H1 (cell line): ENCODE measurements around the gene NSDHL. TPM values are rescaled to one million over a fixed set of nuclear protein-coding genes. Genes with fewer than 3 reads are reported as not detected.

Experiments
- CTCF ChIA-PET: fragments of 300-600 bp; sonication (Branson Sonifier 250); formaldehyde crosslinking; loops from one replicate; lab custom pipeline; 2021; ENCODE audit not compliant: partially characterized antibody; lab: Charles Lee
- POLR2A ChIA-PET: fragments of 300-600 bp; sonication (Branson Sonifier 250); formaldehyde crosslinking; loops from one replicate; lab custom pipeline; 2021; ENCODE audit warnings: inconsistent platforms; ENCODE audit not compliant: partially characterized antibody; lab: Charles Lee
- DNase-seq, 2 experiments: peaks; one replicate each; pipeline versions ENCODE4 v3.0.0 to v3.0.0-alpha.2; 2010 to 2022; ENCODE audit warnings: low spot score in 2 of 2, low read depth in 1 of 2, mixed read lengths in 1 of 2
- FAIRE-seq: peaks from 2 replicates; lab custom pipeline; 2011; peaks lifted over from hg19 to GRCh38; lab: Jason Lieb, UNC
- H2AFZ ChIP-seq: 2 replicates; pipeline ENCODE4 v1.8.1; 2012; ENCODE audit warnings: low read length, inconsistent platforms
- H2AK5ac ChIP-seq: 2 replicates; pipeline ENCODE4 v1.6.1; 2013; ENCODE audit warnings: low read depth, low read length
- H2BK120ac ChIP-seq: replicated peaks from 2 replicates; pipeline ENCODE3; 2013; ENCODE audit warnings: low read depth, low read length, inconsistent platforms
- H2BK12ac ChIP-seq: 2 replicates; pipeline ENCODE4 v1.6.1; 2013; ENCODE audit warnings: low read depth, low read length
- H2BK15ac ChIP-seq: 2 replicates; pipeline ENCODE4 v1.6.1; 2013; ENCODE audit warnings: low read length
- H2BK20ac ChIP-seq: 2 replicates; pipeline ENCODE4 v1.6.1; 2013; ENCODE audit warnings: low read length
- H2BK5ac ChIP-seq: 2 replicates; pipeline ENCODE4 v1.6.1; 2013; ENCODE audit warnings: low read depth, low read length
- H3K14ac ChIP-seq: 2 replicates; pipeline ENCODE4 v1.6.1; 2013; ENCODE audit warnings: inconsistent platforms; ENCODE audit not compliant: insufficient read length
- H3K18ac ChIP-seq: 2 replicates; pipeline ENCODE4 v1.6.1; 2013; ENCODE audit warnings: low read length; ENCODE audit errors: extremely low read depth
- H3K23ac ChIP-seq: 2 replicates; pipeline ENCODE4 v1.6.1; 2013; ENCODE audit warnings: inconsistent platforms; ENCODE audit not compliant: insufficient read length
- H3K23me2 ChIP-seq: 2 replicates; pipeline ENCODE4 v1.6.1; 2013; ENCODE audit warnings: low read depth, low read length
- H3K27ac ChIP-seq: 2 replicates; pipeline ENCODE4 v1.6.1; 2011; ENCODE audit warnings: low read depth, low read length, inconsistent platforms
- H3K27me3 ChIP-seq, 4 experiments: replicated peaks in 1 of 4; 1 replicate in 1 of 4; 2 replicates in 3 of 4; pipeline versions ENCODE4 v1.6.1 to v1.8.1; 2011 to 2013; ENCODE audit warnings: low read length in 3 of 4, mild to moderate bottlenecking in 3 of 4, inconsistent platforms in 2 of 4, mixed read lengths in 2 of 4, moderate library complexity in 1 of 4; ENCODE audit not compliant: control insufficient read depth in 3 of 4, insufficient read depth in 3 of 4; ENCODE audit errors: extremely low read depth in 1 of 4
- H3K36me3 ChIP-seq, 4 experiments: 2 replicates each; pipeline versions ENCODE4 v1.6.1 to v1.8.1; 2011 to 2013; ENCODE audit warnings: mild to moderate bottlenecking in 4 of 4, low read length in 3 of 4, moderate library complexity in 2 of 4, control low read depth in 1 of 4, inconsistent platforms in 1 of 4; ENCODE audit not compliant: insufficient read depth in 4 of 4, control insufficient read depth in 2 of 4
- H3K4ac ChIP-seq: replicated peaks from 2 replicates; pipeline ENCODE3; 2013; ENCODE audit warnings: low read length, low read depth, mixed read lengths, inconsistent platforms; ENCODE audit not compliant: insufficient read length
- H3K4me1 ChIP-seq, 4 experiments: replicated peaks in 1 of 4; 1 replicate in 1 of 4; 2 replicates in 3 of 4; pipeline versions ENCODE4 v1.6.1 to v1.8.1; 2011 to 2013; ENCODE audit warnings: low read length in 3 of 4, inconsistent platforms in 2 of 4, mixed read lengths in 1 of 4; ENCODE audit not compliant: insufficient read depth in 4 of 4, control insufficient read depth in 3 of 4
- H3K4me2 ChIP-seq, 2 experiments: 2 replicates each; pipeline versions ENCODE4 v1.6.1 to v1.8.1; 2011 to 2013; ENCODE audit warnings: low read depth in 2 of 2, low read length in 2 of 2, control low read depth in 1 of 2, inconsistent platforms in 1 of 2, mild to moderate bottlenecking in 1 of 2; ENCODE audit not compliant: insufficient read depth in 1 of 2
- H3K4me3 ChIP-seq, 4 experiments: fragments of 200-600, 300-600 bp in 1 of 4; sonication (generic), shearing (Covaris generic), sonication (Bioruptor Twin) in 1 of 4; 2 replicates each; pipeline versions ENCODE4 v1.5.1 to v1.8.1; 2011 to 2016; ENCODE audit warnings: low read length in 4 of 4, low read depth in 3 of 4, control low read depth in 2 of 4, inconsistent platforms in 2 of 4, mild to moderate bottlenecking in 2 of 4, mixed read lengths in 1 of 4, moderate library complexity in 1 of 4; ENCODE audit not compliant: insufficient read depth in 2 of 4; ENCODE audit errors: extremely low read depth in 1 of 4
- H3K56ac ChIP-seq: replicated peaks from 2 replicates; pipeline ENCODE3; 2013; ENCODE audit warnings: low read depth, mild to moderate bottlenecking, mixed read lengths, low read length, inconsistent platforms; ENCODE audit not compliant: insufficient read length
- H3K79me1 ChIP-seq: 2 replicates; pipeline ENCODE4 v1.6.1; 2013; ENCODE audit warnings: low read depth, low read length, control low read depth
- H3K79me2 ChIP-seq, 2 experiments: 2 replicates each; pipeline versions ENCODE4 v1.6.1 to v1.8.1; 2012 to 2013; ENCODE audit warnings: low read length in 2 of 2, mild to moderate bottlenecking in 2 of 2, inconsistent platforms in 1 of 2; ENCODE audit not compliant: insufficient read depth in 2 of 2, control insufficient read depth in 1 of 2
- H3K9ac ChIP-seq, 4 experiments: replicated peaks in 1 of 4; 1 replicate in 1 of 4; 2 replicates in 3 of 4; pipeline versions ENCODE4 v1.6.1 to v1.8.1; 2011 to 2013; ENCODE audit warnings: low read depth in 3 of 4, low read length in 3 of 4, control low read depth in 2 of 4, mild to moderate bottlenecking in 2 of 4, moderate library complexity in 2 of 4, inconsistent platforms in 1 of 4; ENCODE audit errors: extremely low read depth in 1 of 4
- H3K9me3 ChIP-seq, 2 experiments: 2 replicates each; pipeline versions ENCODE4 v1.6.1 to v1.8.1; 2012 to 2013; ENCODE audit warnings: mild to moderate bottlenecking in 2 of 2, moderate library complexity in 2 of 2, control low read depth in 1 of 2, inconsistent platforms in 1 of 2, low read depth in 1 of 2, low read length in 1 of 2, mixed read lengths in 1 of 2; ENCODE audit not compliant: insufficient read depth in 2 of 2
- H4K20me1 ChIP-seq, 2 experiments: replicated peaks in 1 of 2; 2 replicates each; pipeline versions ENCODE3 to v1.8.1; 2011 to 2013; ENCODE audit warnings: inconsistent platforms in 2 of 2, low read length in 2 of 2, mild to moderate bottlenecking in 1 of 2; ENCODE audit not compliant: insufficient read depth in 2 of 2, control insufficient read depth in 1 of 2
- H4K5ac ChIP-seq: 2 replicates; pipeline ENCODE4 v1.6.1; 2013; ENCODE audit warnings: low read length, low read depth, mixed read lengths, inconsistent platforms; ENCODE audit not compliant: insufficient read length
- H4K8ac ChIP-seq: 2 replicates; pipeline ENCODE4 v1.8.0; 2013; ENCODE audit warnings: mild to moderate bottlenecking, moderate library complexity, low read length, inconsistent platforms; ENCODE audit not compliant: insufficient read depth; ENCODE audit errors: extremely low read depth
- H4K91ac ChIP-seq: replicated peaks from 2 replicates; pipeline ENCODE3; 2013; ENCODE audit warnings: low read length, mixed read lengths, inconsistent platforms; ENCODE audit not compliant: insufficient read length
- RAD21 ChIP-seq, 2 experiments: IDR thresholded peaks in 1 of 2; conservative IDR thresholded peaks in 1 of 2; 2 replicates each; pipeline ENCODE4 v1.6.1; 2011; ENCODE audit warnings: low read depth in 2 of 2, low read length in 2 of 2, improper control_type of control experiment in 1 of 2, inconsistent platforms in 1 of 2, mild to moderate bottlenecking in 1 of 2, moderate library complexity in 1 of 2
- WGBS, 2 experiments: shearing (Covaris generic) in 1 of 2; methylation state at CpG; one replicate each; pipeline versions ENCODE4 v1.1.6 to v1.1.7; 2013 to 2015; ENCODE audit warnings: low lambda C conversion rate in 2 of 2, mixed read lengths in 2 of 2, inconsistent platforms in 1 of 2, low coverage in 1 of 2, missing lambda C conversion rate in 1 of 2; ENCODE audit not compliant: insufficient replicate concordance in 2 of 2, insufficient coverage in 1 of 2, insufficient read length in 1 of 2; ENCODE audit errors: extremely low coverage in 1 of 2, missing lambda C conversion rate in 1 of 2; 5-methylcytosine and 5-hydroxymethylcytosine counted together
- polyA plus RNA-seq, 7 experiments: library from polyadenylated mRNA; depleted of rRNA in 3 of 7; stranded (reverse) in 5 of 7; unstranded in 2 of 7; fragments of >200 nt in 5 of 7; fragments of 200-250 nt in 2 of 7; gene quantifications; 1 replicate in 5 of 7; 2 replicates in 1 of 7; 4 replicates in 1 of 7; pipeline versions ENCODE4 v1.2.1 to v1.2.3, GENCODE V29; 2011 to 2013; ENCODE audit warnings: missing spikeins in 2 of 7, mixed read lengths in 2 of 7
- total RNA-seq: library from RNA; stranded (reverse); fragmentation: NEBNext Ultra II Directional; extraction: Animal tissue kit (Norgen Biotek cat#: 25700); gene quantifications from 2 replicates; pipeline ENCODE4 v1.2.1, GENCODE V29; 2021

The NSDHL gene
- total and polyA plus RNA-seq, 2 of the 8 experiments (the other 6 are each of a cell fraction or from before 2014, with no cell fraction given): 31.5 to 34.6 TPM

- H3K23me2 ChIP-seq: peaks cover 3% of the 10 kb centered on the region; the same call in 1 of the 2 replicates
- H2BK5ac ChIP-seq: no peak overlapping the region
- H3K27me3 ChIP-seq: no peaks in the 10 kb centered on the region
- H2AFZ ChIP-seq: no peak overlapping the region
- H3K9me3 ChIP-seq: no peaks in the 10 kb centered on the region; a peak in 1 of 4 replicates
- H3K27ac ChIP-seq: no peak overlapping the region
- H3K4ac ChIP-seq: no peak overlapping the region
- no peak overlapping the region for H3K14ac ChIP-seq
- no peak overlapping the region for H3K56ac ChIP-seq
- H2BK20ac ChIP-seq: no peak overlapping the region
- H2BK120ac ChIP-seq: no peak overlapping the region
- H4K20me1 ChIP-seq: no peaks in the 10 kb centered on the region
- no peak for DNase-seq
- H3K4me1 ChIP-seq: no peaks in the 10 kb centered on the region
- no peak overlapping the region for H2AK5ac ChIP-seq
- no peak overlapping the region for H2BK15ac ChIP-seq
- H4K8ac ChIP-seq: no peak overlapping the region
- no peak overlapping the region for H3K18ac ChIP-seq
- no peak overlapping the region for H3K23ac ChIP-seq
- WGBS, 2 experiments: 94% methylated on average over 7 of the region's 10 CpGs; no CpG with 5 or more reads in 1 of the 2 experiments
- no peak overlapping the region for H3K4me2 ChIP-seq
- H3K79me1 ChIP-seq: no peaks in the 10 kb centered on the region
- CTCF ChIA-PET: interaction anchor here (1.0 to 2.1 kb wide), 3 partner anchors 7 to 1149 kb away, joined by 3 to 8 read pairs (median 5); no protein-coding TSS in a partner anchor
- POLR2A ChIA-PET: no interaction called here
- H4K5ac ChIP-seq: no peak overlapping the region
- H4K91ac ChIP-seq: no peak overlapping the region
- no peak for FAIRE-seq
- no peak overlapping the region for H2BK12ac ChIP-seq
- no peaks in the 10 kb centered on the region for H3K36me3 ChIP-seq
- no peak overlapping the region for H3K9ac ChIP-seq
- no peaks in the 10 kb centered on the region for H3K79me2 ChIP-seq
- H3K4me3 ChIP-seq: no peak overlapping the region
- no peak for TF ChIP-seq RAD21 (IDR thresholded peaks at IDR 0.05 in 1 of 2, conservative IDR thresholded peaks at IDR 0.05 in 1 of 2; ENCODE audit: low read depth in 2 of 2, low read length in 2 of 2)
These were observed 46.3 kb downstream of the NSDHL start for GRCh38 chrX:152876931-152877840.
